Ovary (tissue), 3 donors: Measurements from ENCODE around the gene GDA.

Experiments used
- POLR2A ChIP-seq: fragments of 450-650 bp; IDR thresholded peaks from one replicate; pipeline ENCODE4 v1.6.1; 2017; ENCODE audit warnings: antibody characterized with exemption, mild to moderate bottlenecking, moderate library complexity
- TF ChIP-seq, protein P1 (sequence below), 3 donors: fragments of 450-650 bp in 2 of 3; fragments of 200-600 bp in 1 of 3; IDR thresholded peaks; one replicate each; pipeline versions ENCODE4 v1.5.1 to v1.8.0; 2016 to 2022; ENCODE audit warnings: antibody characterized with exemption in 3 of 3, mild to moderate bottlenecking in 1 of 3
- donor health status: DM: no; HTN: no; CAD: no.

DNA sequence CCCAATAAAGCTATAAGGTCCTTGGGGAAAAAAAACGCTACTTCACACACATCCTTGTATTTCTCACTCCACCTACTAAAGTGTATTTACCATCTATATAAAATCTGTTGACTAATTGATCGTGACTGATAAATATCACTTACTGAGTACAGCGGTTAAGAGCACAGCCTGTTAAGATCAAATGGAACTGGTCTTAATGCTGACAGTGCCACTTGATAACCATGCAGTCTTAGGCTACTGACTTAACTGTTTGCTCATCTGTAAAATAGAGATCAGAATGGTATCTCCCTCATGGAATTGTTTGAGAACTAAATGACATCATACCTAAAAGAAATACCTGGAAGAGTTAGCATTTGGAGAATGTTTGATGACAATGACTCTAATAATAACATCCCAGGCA is 148.3 kb downstream of the GDA start:
- TF ChIP-seq, protein P1, sequence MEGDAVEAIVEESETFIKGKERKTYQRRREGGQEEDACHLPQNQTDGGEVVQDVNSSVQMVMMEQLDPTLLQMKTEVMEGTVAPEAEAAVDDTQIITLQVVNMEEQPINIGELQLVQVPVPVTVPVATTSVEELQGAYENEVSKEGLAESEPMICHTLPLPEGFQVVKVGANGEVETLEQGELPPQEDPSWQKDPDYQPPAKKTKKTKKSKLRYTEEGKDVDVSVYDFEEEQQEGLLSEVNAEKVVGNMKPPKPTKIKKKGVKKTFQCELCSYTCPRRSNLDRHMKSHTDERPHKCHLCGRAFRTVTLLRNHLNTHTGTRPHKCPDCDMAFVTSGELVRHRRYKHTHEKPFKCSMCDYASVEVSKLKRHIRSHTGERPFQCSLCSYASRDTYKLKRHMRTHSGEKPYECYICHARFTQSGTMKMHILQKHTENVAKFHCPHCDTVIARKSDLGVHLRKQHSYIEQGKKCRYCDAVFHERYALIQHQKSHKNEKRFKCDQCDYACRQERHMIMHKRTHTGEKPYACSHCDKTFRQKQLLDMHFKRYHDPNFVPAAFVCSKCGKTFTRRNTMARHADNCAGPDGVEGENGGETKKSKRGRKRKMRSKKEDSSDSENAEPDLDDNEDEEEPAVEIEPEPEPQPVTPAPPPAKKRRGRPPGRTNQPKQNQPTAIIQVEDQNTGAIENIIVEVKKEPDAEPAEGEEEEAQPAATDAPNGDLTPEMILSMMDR (IDR thresholded peaks at IDR 0.05), result no peak
- no peak for TF ChIP-seq POLR2A
